ENCODE data around the gene BZW1.

GRCh38 chr2:200863782-200864175 is 52.1 kb downstream of the BZW1 start:
- TF ChIP-seq, protein P1, sequence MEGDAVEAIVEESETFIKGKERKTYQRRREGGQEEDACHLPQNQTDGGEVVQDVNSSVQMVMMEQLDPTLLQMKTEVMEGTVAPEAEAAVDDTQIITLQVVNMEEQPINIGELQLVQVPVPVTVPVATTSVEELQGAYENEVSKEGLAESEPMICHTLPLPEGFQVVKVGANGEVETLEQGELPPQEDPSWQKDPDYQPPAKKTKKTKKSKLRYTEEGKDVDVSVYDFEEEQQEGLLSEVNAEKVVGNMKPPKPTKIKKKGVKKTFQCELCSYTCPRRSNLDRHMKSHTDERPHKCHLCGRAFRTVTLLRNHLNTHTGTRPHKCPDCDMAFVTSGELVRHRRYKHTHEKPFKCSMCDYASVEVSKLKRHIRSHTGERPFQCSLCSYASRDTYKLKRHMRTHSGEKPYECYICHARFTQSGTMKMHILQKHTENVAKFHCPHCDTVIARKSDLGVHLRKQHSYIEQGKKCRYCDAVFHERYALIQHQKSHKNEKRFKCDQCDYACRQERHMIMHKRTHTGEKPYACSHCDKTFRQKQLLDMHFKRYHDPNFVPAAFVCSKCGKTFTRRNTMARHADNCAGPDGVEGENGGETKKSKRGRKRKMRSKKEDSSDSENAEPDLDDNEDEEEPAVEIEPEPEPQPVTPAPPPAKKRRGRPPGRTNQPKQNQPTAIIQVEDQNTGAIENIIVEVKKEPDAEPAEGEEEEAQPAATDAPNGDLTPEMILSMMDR (IDR thresholded peaks at IDR 0.05): no peak
- TF ChIP-seq POLR2A (IDR thresholded peaks at IDR 0.05): no peak
